Measurements from ENCODE around the gene MTA1. TPM values are rescaled to one million over a fixed set of nuclear protein-coding genes. Genes with fewer than 3 reads are reported as not detected.

Gene MTA1
- total RNA-seq, 2 experiments from 2014 or later: 106 to 115 TPM

GRCh38 chr14:105415481-105416428, 3.9 kb upstream of the MTA1 start:
- peaks cover 10% of the 10 kb centered on the region for H3K4me1 Mint-ChIP-seq (ENCODE audit: low read depth)
- H3K27me3 Mint-ChIP-seq (ENCODE audit: low read depth): peaks cover 11% of the 10 kb centered on the region
- H3K9me3 Mint-ChIP-seq: no peaks in the 10 kb centered on the region
- no peak for DNase-seq
- CTCF ChIA-PET: interaction anchor here (0.7 to 1.4 kb wide), 4 partner anchors 19 to 74 kb away, joined by 3 to 5 read pairs (median 3); no protein-coding TSS in a partner anchor
- intact Hi-C loops (cut with micrococcal nuclease): loop anchor here (2.0 kb wide), 2 partner anchors 17 to 75 kb away; partner anchors contain the start of genes TEDC1 and TEX22
- no peak overlapping the region for H3K27ac Mint-ChIP-seq
- peaks cover 3% of the 10 kb centered on the region for H3K36me3 Mint-ChIP-seq (ENCODE audit: low read depth)
- H3K4me3 Mint-ChIP-seq: peak overlapping the region; percentile 64

GRCh38 chr14:105416671-105417070, 3.0 kb upstream of the MTA1 start:
- Mint-ChIP-seq H3K9me3 (no peaks in the 10 kb centered on the region), H3K4me3 (no peak overlapping the region), H3K36me3 (ENCODE audit: low read depth) (peaks cover 6% of the 10 kb centered on the region), H3K27ac (no peak overlapping the region), H3K4me1 (ENCODE audit: low read depth) (peaks cover 14% of the 10 kb centered on the region), H3K27me3 (ENCODE audit: low read depth) (peaks cover 6% of the 10 kb centered on the region)
- intact Hi-C loops (cut with micrococcal nuclease): no loop called here
- no peak for DNase-seq
- CTCF ChIA-PET: interaction anchor here (0.7 to 1.3 kb wide), 2 partner anchors 19 to 64 kb away, joined by 3 to 6 read pairs; partner anchors contain the start of gene TEX22

DNA sequence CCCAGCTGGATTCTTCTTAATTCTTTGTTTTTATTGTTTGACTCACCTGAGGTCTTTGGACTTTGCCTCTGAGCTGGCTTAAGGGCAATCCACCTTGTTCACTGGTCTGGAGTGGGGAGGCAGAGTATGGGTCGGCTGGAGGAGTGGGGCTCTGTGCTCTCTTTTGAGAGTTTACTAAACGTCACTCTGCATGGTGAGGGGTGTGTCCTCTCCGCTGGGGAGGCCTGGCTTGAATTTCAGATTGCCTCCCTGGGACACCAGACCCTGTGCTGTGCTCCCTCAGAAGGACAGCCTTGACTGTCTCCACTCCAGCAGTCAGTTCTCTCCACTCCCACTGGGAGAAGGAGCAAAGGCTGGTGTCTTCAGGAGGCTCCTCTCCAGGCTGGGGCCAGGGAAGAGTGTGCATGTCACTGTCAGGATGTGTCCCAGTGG, 1.9 kb upstream of the MTA1 start:
- peaks cover 25% of the 10 kb centered on the region for H3K4me1 Mint-ChIP-seq (ENCODE audit: low read depth)
- no peak for DNase-seq
- H3K27me3 Mint-ChIP-seq (ENCODE audit: low read depth): peaks cover 5% of the 10 kb centered on the region
- peaks cover 10% of the 10 kb centered on the region for H3K36me3 Mint-ChIP-seq (ENCODE audit: low read depth)
- CTCF ChIA-PET: interaction anchor here (0.6 to 1.3 kb wide), 4 partner anchors 20 to 588 kb away, joined by 3 to 6 read pairs (median 4); partner anchors contain the start of gene TEX22
- no peak overlapping the region for H3K4me3 Mint-ChIP-seq
- H3K27ac Mint-ChIP-seq: no peak overlapping the region
- intact Hi-C loops (cut with micrococcal nuclease): no loop called here
- no peaks in the 10 kb centered on the region for H3K9me3 Mint-ChIP-seq

- no peak for DNase-seq
- H3K4me3 Mint-ChIP-seq: peak overlapping the region; percentile 67
- H3K9me3 Mint-ChIP-seq: no peaks in the 10 kb centered on the region
- peaks cover 3% of the 10 kb centered on the region for H3K27me3 Mint-ChIP-seq (ENCODE audit: low read depth)
- peak overlapping the region; percentile 30 for H3K27ac Mint-ChIP-seq
- CTCF ChIA-PET: interaction anchor here (0.9 to 1.0 kb wide), 2 partner anchors 47 to 110 kb away, joined by 3 to 4 read pairs; no protein-coding TSS in a partner anchor
- H3K36me3 Mint-ChIP-seq (ENCODE audit: low read depth): peaks cover 11% of the 10 kb centered on the region
- peaks cover 28% of the 10 kb centered on the region for H3K4me1 Mint-ChIP-seq (ENCODE audit: low read depth)
- intact Hi-C loops (cut with micrococcal nuclease): no loop called here
Observed at GRCh38 chr14:105418269-105419194, 1.1 kb upstream of the MTA1 start.

DNA sequence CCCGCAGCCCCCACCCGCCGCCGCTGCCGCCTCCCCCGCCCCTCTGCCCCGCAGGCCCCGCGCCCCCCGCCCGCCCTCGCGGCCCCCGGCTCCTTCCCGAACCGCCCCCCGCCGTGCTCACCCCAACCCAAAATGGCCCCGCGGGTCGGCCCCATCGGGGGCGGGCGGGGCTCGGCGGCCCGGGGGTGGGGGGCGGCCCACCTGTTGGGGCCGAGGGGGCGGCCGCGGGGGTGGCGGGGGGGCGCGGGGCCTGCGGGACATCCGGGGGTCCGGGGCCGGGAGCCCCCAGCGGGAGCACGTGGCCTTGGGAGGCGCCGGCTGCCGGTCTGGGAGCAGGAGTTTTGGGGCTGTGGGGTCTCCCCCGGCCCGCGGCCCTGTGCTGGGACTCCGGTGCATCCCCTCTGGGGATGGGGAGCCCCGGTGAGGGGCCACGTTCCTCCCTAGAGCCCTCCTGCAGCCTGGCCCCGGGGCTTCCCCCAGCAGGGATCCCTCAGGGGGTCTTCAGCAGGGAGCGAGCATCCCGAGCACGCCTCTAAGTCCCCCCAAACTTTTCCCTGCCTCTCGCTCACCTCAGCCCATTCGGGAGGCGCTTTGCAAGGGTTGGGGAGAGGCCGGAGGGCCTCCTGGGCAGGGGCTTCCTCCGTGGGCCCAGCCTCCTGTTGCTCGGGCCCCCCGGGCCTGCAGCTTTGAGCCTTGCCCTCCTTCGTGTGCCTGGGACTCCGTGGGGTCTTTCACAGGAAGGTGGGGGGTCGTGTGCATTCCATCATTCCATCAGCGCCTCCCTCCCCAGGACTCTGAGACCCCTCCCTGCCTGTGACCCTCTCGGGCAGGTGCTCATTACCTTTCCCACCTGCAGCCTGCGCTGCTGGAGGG, 710 bp downstream of the MTA1 start:
- Mint-ChIP-seq H3K27me3 (ENCODE audit: low read depth) (no peaks in the 10 kb centered on the region), H3K4me3 (peak overlapping the region; percentile 86), H3K36me3 (ENCODE audit: low read depth) (peaks cover 14% of the 10 kb centered on the region), H3K27ac (peak overlapping the region; percentile 88), H3K4me1 (ENCODE audit: low read depth) (peaks cover 28% of the 10 kb centered on the region), H3K9me3 (no peaks in the 10 kb centered on the region)
- intact Hi-C loops (cut with micrococcal nuclease): loop anchor here (2.0 kb wide), 1 partner anchor 50 kb away; no protein-coding TSS in a partner anchor
- DNase-seq: no peak
- CTCF ChIA-PET: no interaction called here

GRCh38 chr14:105420974-105421674, 1.5 kb downstream of the MTA1 start:
- H3K27ac Mint-ChIP-seq: peak overlapping the region; percentile 88
- H3K4me1 Mint-ChIP-seq (ENCODE audit: low read depth): peaks cover 30% of the 10 kb centered on the region
- no peaks in the 10 kb centered on the region for H3K27me3 Mint-ChIP-seq (ENCODE audit: low read depth)
- peaks cover 17% of the 10 kb centered on the region for H3K36me3 Mint-ChIP-seq (ENCODE audit: low read depth)
- intact Hi-C loops (cut with micrococcal nuclease): loop anchor here (2.0 kb wide), 1 partner anchor 50 kb away; no protein-coding TSS in a partner anchor
- DNase-seq: no peak
- CTCF ChIA-PET: interaction anchor here (0.9 kb wide), 1 partner anchor 69 kb away, joined by 3 read pairs; no protein-coding TSS in a partner anchor
- peak overlapping the region; percentile 86 for H3K4me3 Mint-ChIP-seq
- H3K9me3 Mint-ChIP-seq: no peaks in the 10 kb centered on the region

DNA sequence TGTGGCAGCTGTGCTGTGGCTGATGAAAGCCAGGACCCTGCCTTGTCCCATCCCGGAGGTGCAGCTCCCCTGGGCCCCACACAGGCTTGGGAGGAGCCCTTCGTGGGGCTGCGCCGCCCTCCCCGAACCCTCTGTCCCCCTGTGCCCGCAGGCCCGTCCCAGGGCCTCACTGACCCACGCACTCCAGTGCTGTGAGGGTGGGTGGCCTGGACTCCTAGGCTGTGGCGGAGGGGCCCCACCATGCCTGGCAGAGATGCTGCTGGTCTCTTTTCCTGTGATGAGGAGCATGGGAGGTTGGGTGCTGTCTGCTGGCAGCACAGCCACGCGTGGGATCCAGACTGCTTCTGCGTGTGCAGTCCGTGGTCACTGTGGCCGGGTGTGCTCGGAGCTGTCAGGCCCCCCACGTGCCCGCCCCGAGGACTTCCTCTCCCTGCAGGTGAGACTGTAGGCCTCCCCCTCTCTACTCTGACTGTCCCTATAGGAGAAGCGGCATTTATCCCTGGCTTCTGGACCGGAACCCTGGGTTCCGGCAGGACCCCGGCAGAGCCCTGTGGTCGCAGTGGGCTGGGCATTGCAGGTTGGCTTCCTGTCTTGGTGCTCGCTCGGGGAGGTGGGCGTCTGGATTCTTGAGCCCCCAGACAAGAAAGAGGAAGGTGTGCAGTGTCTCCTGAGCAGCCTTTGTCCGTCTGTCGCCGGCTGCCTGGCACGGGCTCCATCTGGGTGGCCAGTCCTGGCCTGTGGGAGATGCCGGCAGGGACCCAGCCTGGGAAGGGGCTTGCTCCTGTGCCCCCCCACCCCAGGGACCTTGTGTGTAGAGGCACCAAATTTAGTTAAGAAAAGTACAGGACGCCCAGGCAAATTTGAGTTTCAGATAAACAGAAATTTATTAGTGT, 2.3 kb downstream of the MTA1 start:
- Mint-ChIP-seq H3K27ac (peak overlapping the region; percentile 50), H3K36me3 (ENCODE audit: low read depth) (peaks cover 23% of the 10 kb centered on the region), H3K9me3 (no peaks in the 10 kb centered on the region), H3K4me3 (peak overlapping the region; percentile 86), H3K27me3 (ENCODE audit: low read depth) (no peaks in the 10 kb centered on the region), H3K4me1 (ENCODE audit: low read depth) (peaks cover 32% of the 10 kb centered on the region)
- DNase-seq: no peak
- intact Hi-C loops (cut with micrococcal nuclease): loop anchor here (2.0 kb wide), 1 partner anchor 51 kb away; no protein-coding TSS in a partner anchor
- CTCF ChIA-PET: interaction anchor here (0.9 kb wide), 1 partner anchor 68 kb away, joined by 3 read pairs; no protein-coding TSS in a partner anchor

GRCh38 chr14:105422695-105423487, 3.3 kb downstream of the MTA1 start:
- intact Hi-C loops (cut with micrococcal nuclease): no loop called here
- H3K4me3 Mint-ChIP-seq: no peak overlapping the region
- H3K27ac Mint-ChIP-seq: no peak overlapping the region
- peaks cover 27% of the 10 kb centered on the region for H3K36me3 Mint-ChIP-seq (ENCODE audit: low read depth)
- peaks cover 35% of the 10 kb centered on the region for H3K4me1 Mint-ChIP-seq (ENCODE audit: low read depth)
- H3K27me3 Mint-ChIP-seq (ENCODE audit: low read depth): no peaks in the 10 kb centered on the region
- H3K9me3 Mint-ChIP-seq: no peaks in the 10 kb centered on the region
- DNase-seq: no peak
- CTCF ChIA-PET: no interaction called here

DNA sequence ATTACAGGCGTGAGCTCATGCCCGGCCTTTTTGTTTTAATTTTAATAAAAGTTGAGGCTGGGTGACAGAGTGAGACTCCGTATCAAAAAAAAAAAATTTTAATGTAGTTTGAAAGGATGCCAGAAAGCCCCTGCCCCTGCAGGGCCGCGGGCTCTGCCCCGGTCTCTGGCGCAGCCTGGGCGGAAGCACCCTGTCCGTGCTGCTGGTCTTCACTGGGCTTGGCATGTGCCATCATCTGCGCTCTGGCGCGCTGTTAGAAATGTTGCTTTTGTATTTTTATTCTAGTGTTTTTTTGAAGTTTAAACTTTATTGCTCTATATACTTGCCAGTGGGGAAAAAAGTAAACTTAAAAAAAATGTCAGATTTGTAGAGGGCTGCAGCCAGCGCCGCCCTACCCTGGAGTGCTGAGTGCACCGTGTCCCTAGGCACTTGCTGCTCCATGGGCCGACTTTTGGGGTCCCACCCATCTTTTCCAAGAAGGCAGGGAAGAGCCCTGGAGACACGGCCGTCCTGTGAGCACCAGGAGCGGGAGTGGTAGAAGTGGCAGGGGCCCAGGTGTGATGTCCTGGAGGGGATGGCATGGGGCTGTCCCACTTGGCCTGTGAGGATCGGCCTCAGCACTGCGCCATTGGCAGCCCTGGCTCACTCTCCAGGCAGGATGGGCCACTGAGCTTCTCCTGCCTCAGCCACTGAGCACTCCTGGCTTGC, 4.0 kb downstream of the MTA1 start:
- H3K9me3 Mint-ChIP-seq: no peaks in the 10 kb centered on the region
- DNase-seq: no peak
- no peak overlapping the region for H3K4me3 Mint-ChIP-seq
- H3K36me3 Mint-ChIP-seq (ENCODE audit: low read depth): peaks cover 33% of the 10 kb centered on the region
- CTCF ChIA-PET: no interaction called here
- H3K4me1 Mint-ChIP-seq (ENCODE audit: low read depth): peaks cover 34% of the 10 kb centered on the region
- no peak overlapping the region for H3K27ac Mint-ChIP-seq
- H3K27me3 Mint-ChIP-seq (ENCODE audit: low read depth): no peaks in the 10 kb centered on the region
- intact Hi-C loops (cut with micrococcal nuclease): no loop called here

All from activated naive CD4-positive, alpha-beta T cell treated with anti-CD3 and anti-CD28 coated beads for 36 hours (primary cell).